Neutrophil (primary cell): ENCODE measurements around the gene MT1M.

Experiments used
- H3K27ac ChIP-seq: fragments of 200-600 bp; sonication (generic); 2 replicates; pipeline ENCODE4 v1.5.1; 2016; ENCODE audit warnings: mild to moderate bottlenecking, moderate library complexity
- H3K27me3 ChIP-seq: fragments of 200-600 bp; sonication (generic); 2 replicates; pipeline ENCODE4 v1.6.0; 2016; ENCODE audit warnings: mild to moderate bottlenecking
- H3K36me3 ChIP-seq: fragments of 200-600 bp; sonication (generic); 2 replicates; pipeline ENCODE4 v1.5.1; 2017
- H3K4me1 ChIP-seq, 2 experiments: fragments of 200-600 bp in 1 of 2; sonication (generic) in 1 of 2; 1 replicate in 1 of 2; 2 replicates in 1 of 2; pipeline versions ENCODE4 v1.5.1 to v1.6.1; 2013 to 2016; ENCODE audit warnings: low read depth in 1 of 2, low read length in 1 of 2, mild to moderate bottlenecking in 1 of 2, moderate library complexity in 1 of 2; ENCODE audit not compliant: control insufficient read depth in 1 of 2, insufficient read depth in 1 of 2
- H3K4me3 ChIP-seq, 2 experiments: fragments of 200-600 bp in 1 of 2; sonication (generic) in 1 of 2; 1 replicate in 1 of 2; 2 replicates in 1 of 2; pipeline ENCODE4 v1.5.1; 2013 to 2016; ENCODE audit warnings: low read depth in 1 of 2, low read length in 1 of 2, mild to moderate bottlenecking in 1 of 2, moderate library complexity in 1 of 2
- H3K9me3 ChIP-seq: fragments of 200-600 bp; sonication (generic); 2 replicates; pipeline ENCODE4 v1.5.1; 2016
- CTCF ChIP-seq: fragments of 200-600 bp; sonication (generic); IDR thresholded peaks from 2 replicates; pipeline ENCODE4 v1.5.1; 2016; ENCODE audit warnings: antibody characterized with exemption

Gene MT1M

GRCh38 chr16:56631832-56632155 lies 665 bp upstream of the MT1M start:
- H3K27me3 ChIP-seq, result peaks cover 100% of the 10 kb centered on the region

GRCh38 chr16:56632848-56633365 lies 448 bp downstream of the MT1M start:
- no peak overlapping the region for H3K27ac ChIP-seq
- no peaks in the 10 kb centered on the region for H3K9me3 ChIP-seq
- H3K36me3 ChIP-seq, result no peaks in the 10 kb centered on the region
- no peak for TF ChIP-seq CTCF
- peaks cover 100% of the 10 kb centered on the region for H3K27me3 ChIP-seq
- peaks cover 0 to 3% of the 10 kb centered on the region in 2 experiments for H3K4me1 ChIP-seq
- no peak overlapping the region for H3K4me3 ChIP-seq

More at GRCh38 chr16:56631832-56632155, 665 bp upstream of the MT1M start:
- H3K9me3 ChIP-seq, result no peaks in the 10 kb centered on the region
- no peak overlapping the region for H3K4me3 ChIP-seq
- H3K27ac ChIP-seq, result no peak overlapping the region
- TF ChIP-seq CTCF, result no peak
- H3K4me1 ChIP-seq, result peaks cover 0 to 3% of the 10 kb centered on the region in 2 experiments
- no peaks in the 10 kb centered on the region for H3K36me3 ChIP-seq

- no peak for TF ChIP-seq CTCF
- H3K4me1 ChIP-seq, result peaks cover 0 to 3% of the 10 kb centered on the region in 2 experiments
- H3K27ac ChIP-seq, result no peak overlapping the region
- H3K27me3 ChIP-seq, result peaks cover 100% of the 10 kb centered on the region
- H3K36me3 ChIP-seq, result no peaks in the 10 kb centered on the region
- no peaks in the 10 kb centered on the region for H3K9me3 ChIP-seq
- H3K4me3 ChIP-seq, result no peak overlapping the region
Measured at GRCh38 chr16:56633535-56633934, 1.1 kb downstream of the MT1M start.

GRCh38 chr16:56634715-56635440 lies 2.4 kb downstream of the MT1M start:
- Histone ChIP-seq H3K4me1 (peaks cover 0 to 3% of the 10 kb centered on the region in 2 experiments), H3K36me3 (no peaks in the 10 kb centered on the region), H3K4me3 (no peak overlapping the region), H3K27me3 (peaks cover 100% of the 10 kb centered on the region), H3K27ac (no peak overlapping the region), H3K9me3 (no peaks in the 10 kb centered on the region)
- TF ChIP-seq CTCF, result no peak

GRCh38 chr16:56635441-56635967 lies 3.0 kb downstream of the MT1M start:
- H3K4me1 ChIP-seq, result peaks cover 0 to 3% of the 10 kb centered on the region in 2 experiments
- no peaks in the 10 kb centered on the region for H3K36me3 ChIP-seq
- no peak overlapping the region for H3K27ac ChIP-seq
- TF ChIP-seq CTCF, result no peak
- H3K4me3 ChIP-seq, result no peak overlapping the region
- H3K9me3 ChIP-seq, result no peaks in the 10 kb centered on the region
- peaks cover 100% of the 10 kb centered on the region for H3K27me3 ChIP-seq
